Vagina (tissue), 2 donors: ENCODE measurements around the gene DGKB. TPM values are rescaled to one million over a fixed set of nuclear protein-coding genes. Genes with fewer than 3 reads are reported as not detected.

ENCODE experiments used
- DNase-seq, 2 donors: peaks; one replicate each; pipeline ENCODE4 v3.0.0-alpha.2; 2017; ENCODE audit errors: extremely low spot score in 2 of 2
- H3K27ac ChIP-seq: fragments of 200-600 bp; sonication (generic); one replicate; pipeline ENCODE4 v1.5.1; 2019
- H3K27me3 ChIP-seq: fragments of 200-600 bp; sonication (generic); one replicate; pipeline ENCODE4 v1.5.1; 2019
- H3K36me3 ChIP-seq, 2 donors: fragments of 200-600 bp; sonication (generic); one replicate each; pipeline ENCODE4 v1.5.1; 2017 to 2019
- H3K4me1 ChIP-seq: fragments of 200-600 bp; sonication (generic); one replicate; pipeline ENCODE4 v1.5.1; 2019
- H3K4me3 ChIP-seq, 2 donors: fragments of 200-600 bp; sonication (generic); 1 replicate in 1 of 2; 2 replicates in 1 of 2; pipeline ENCODE4 v1.5.1; 2016 to 2019
- H3K9me3 ChIP-seq: fragments of 200-600 bp; sonication (generic); one replicate; pipeline ENCODE4 v1.5.1; 2019
- CTCF ChIP-seq, 3 experiments: fragments of 450-650 bp in 2 of 3; fragments of 200-600 bp in 1 of 3; sonication (generic) in 1 of 3; IDR thresholded peaks; one replicate each; pipeline ENCODE4 v1.5.1; 2017 to 2019; ENCODE audit warnings: antibody characterized with exemption in 3 of 3, mild to moderate bottlenecking in 2 of 3, moderate library complexity in 2 of 3
- POLR2A ChIP-seq, 2 donors: fragments of 450-650 bp; IDR thresholded peaks; one replicate each; pipeline ENCODE4 v1.6.1; 2017; ENCODE audit warnings: antibody characterized with exemption in 2 of 2, mild to moderate bottlenecking in 2 of 2, moderate library complexity in 2 of 2
- POLR2AphosphoS5 ChIP-seq, 2 donors: sonication (generic); formaldehyde crosslinking; IDR thresholded peaks; one replicate each; pipeline ENCODE4 v1.9.0; 2017; ENCODE audit warnings: antibody characterized with exemption in 2 of 2, mild to moderate bottlenecking in 2 of 2, low read depth in 1 of 2; ENCODE audit not compliant: insufficient read depth in 1 of 2
- intact Hi-C: fragments of 100-400 bp; cut with DNase I; formaldehyde crosslinking; loops from one replicate; pipeline ENCODE4 v1.15.1; 2023
- total RNA-seq: library from RNA; depleted of rRNA; stranded (reverse); fragments of >200 nt; gene quantifications from one replicate; pipeline ENCODE4 v1.2.3, GENCODE V29; 2016

DGKB gene
- total RNA-seq, 1 donor from 2014 or later = 2.2 TPM

GRCh38 chr7:14144109-14144508 lies 758.4 kb downstream of the DGKB start:
- Histone ChIP-seq H3K9me3 (no peaks in the 10 kb centered on the region), H3K4me3 (no peak overlapping the region), H3K27ac (no peak overlapping the region), H3K36me3 (no peaks in the 10 kb centered on the region), H3K27me3 (no peaks in the 10 kb centered on the region), H3K4me1 (no peaks in the 10 kb centered on the region)
- no peak for DNase-seq
- TF ChIP-seq POLR2A (IDR thresholded peaks at IDR 0.05) (no peak), POLR2AphosphoS5 (IDR thresholded peaks at IDR 0.05; ENCODE audit: insufficient read depth in 1 of 2, low read depth in 1 of 2) (no peak), CTCF (IDR thresholded peaks at IDR 0.05) (no peak)
- intact Hi-C loops = no loop called here

- Histone ChIP-seq H3K4me1 (no peaks in the 10 kb centered on the region), H3K27ac (no peak overlapping the region), H3K27me3 (no peaks in the 10 kb centered on the region), H3K9me3 (no peaks in the 10 kb centered on the region), H3K4me3 (no peak overlapping the region), H3K36me3 (no peaks in the 10 kb centered on the region)
- TF ChIP-seq POLR2AphosphoS5 (IDR thresholded peaks at IDR 0.05; ENCODE audit: insufficient read depth in 1 of 2, low read depth in 1 of 2) = no peak
- no peak for TF ChIP-seq CTCF (IDR thresholded peaks at IDR 0.05)
- TF ChIP-seq POLR2A (IDR thresholded peaks at IDR 0.05) = no peak
- intact Hi-C loops = no loop called here
- no peak for DNase-seq
These were observed 764.9 kb downstream of the DGKB start for GRCh38 chr7:14137676-14138075.

GRCh38 chr7:14133752-14134151 lies 768.8 kb downstream of the DGKB start:
- no peak for TF ChIP-seq POLR2A (IDR thresholded peaks at IDR 0.05)
- TF ChIP-seq POLR2AphosphoS5 (IDR thresholded peaks at IDR 0.05; ENCODE audit: insufficient read depth in 1 of 2, low read depth in 1 of 2) = no peak
- no peak for TF ChIP-seq CTCF (IDR thresholded peaks at IDR 0.05)
- Histone ChIP-seq H3K27me3 (no peaks in the 10 kb centered on the region), H3K36me3 (no peaks in the 10 kb centered on the region), H3K9me3 (no peaks in the 10 kb centered on the region), H3K27ac (no peak overlapping the region), H3K4me1 (no peaks in the 10 kb centered on the region), H3K4me3 (no peak overlapping the region)
- intact Hi-C loops = no loop called here
- DNase-seq = no peak

- TF ChIP-seq POLR2AphosphoS5 (IDR thresholded peaks at IDR 0.05; ENCODE audit: insufficient read depth in 1 of 2, low read depth in 1 of 2) = no peak
- intact Hi-C loops = no loop called here
- Histone ChIP-seq H3K4me3 (no peak overlapping the region), H3K36me3 (no peaks in the 10 kb centered on the region), H3K27me3 (no peaks in the 10 kb centered on the region), H3K27ac (no peak overlapping the region), H3K9me3 (no peaks in the 10 kb centered on the region), H3K4me1 (no peaks in the 10 kb centered on the region)
- no peak for DNase-seq
These were observed 776.6 kb downstream of the DGKB start for GRCh38 chr7:14125998-14126397.

- intact Hi-C loops = no loop called here
- Histone ChIP-seq H3K27ac (no peak overlapping the region), H3K4me1 (no peaks in the 10 kb centered on the region), H3K36me3 (no peaks in the 10 kb centered on the region), H3K9me3 (no peaks in the 10 kb centered on the region), H3K4me3 (no peak overlapping the region), H3K27me3 (no peaks in the 10 kb centered on the region)
- TF ChIP-seq POLR2AphosphoS5 (IDR thresholded peaks at IDR 0.05; ENCODE audit: insufficient read depth in 1 of 2, low read depth in 1 of 2) (no peak), POLR2A (IDR thresholded peaks at IDR 0.05) (no peak), CTCF (IDR thresholded peaks at IDR 0.05) (no peak)
- no peak for DNase-seq
These were observed 777.8 kb downstream of the DGKB start for GRCh38 chr7:14124716-14125115.

GRCh38 chr7:14123923-14124322 lies 778.6 kb downstream of the DGKB start:
- Histone ChIP-seq H3K36me3 (no peaks in the 10 kb centered on the region), H3K4me3 (no peak overlapping the region), H3K27me3 (no peaks in the 10 kb centered on the region), H3K4me1 (no peaks in the 10 kb centered on the region), H3K9me3 (no peaks in the 10 kb centered on the region), H3K27ac (no peak overlapping the region)
- no peak for TF ChIP-seq POLR2AphosphoS5 (IDR thresholded peaks at IDR 0.05; ENCODE audit: insufficient read depth in 1 of 2, low read depth in 1 of 2)
- no peak for TF ChIP-seq CTCF (IDR thresholded peaks at IDR 0.05)
- TF ChIP-seq POLR2A (IDR thresholded peaks at IDR 0.05) = no peak
- DNase-seq = no peak
- intact Hi-C loops = no loop called here
